HG02571 (cell line): ENCODE data around the gene CDH23.

ENCODE experiments used
- ATAC-seq: cut with Tn5 transposase; IDR thresholded peaks from one replicate; pipeline ENCODE4 v1.9.1; 2021; ENCODE audit warnings: mild to moderate bottlenecking, moderate library complexity; ENCODE audit not compliant: unreplicated experiment

Gene CDH23

GRCh38 chr10:71391701-71392100 is 5.0 kb upstream of the CDH23 start:
- no peak for ATAC-seq

GRCh38 chr10:71392292-71392691 is 4.4 kb upstream of the CDH23 start:
- no peak for ATAC-seq

GRCh38 chr10:71392791-71393781 is 3.6 kb upstream of the CDH23 start:
- ATAC-seq, result no peak

- ATAC-seq, result no peak
These were observed 2.8 kb upstream of the CDH23 start for GRCh38 chr10:71393841-71394475.

- ATAC-seq, result no peak
These were observed 1.7 kb upstream of the CDH23 start for GRCh38 chr10:71394926-71395562.

GRCh38 chr10:71395621-71396020 is 1.1 kb upstream of the CDH23 start:
- ATAC-seq, result no peak

- no peak for ATAC-seq
These were observed 523 bp upstream of the CDH23 start for GRCh38 chr10:71396084-71396710.

GRCh38 chr10:71397296-71398212 is 834 bp downstream of the CDH23 start:
- no peak for ATAC-seq

GRCh38 chr10:71398976-71399375 is 2.3 kb downstream of the CDH23 start:
- ATAC-seq, result no peak

GRCh38 chr10:71399946-71400345 is 3.2 kb downstream of the CDH23 start:
- ATAC-seq, result no peak

GRCh38 chr10:71401056-71401455 is 4.3 kb downstream of the CDH23 start:
- no peak for ATAC-seq

GRCh38 chr10:71402005-71402404 is 5.3 kb downstream of the CDH23 start:
- ATAC-seq, result no peak

- ATAC-seq, result no peak
These were observed 8.0 kb downstream of the CDH23 start for GRCh38 chr10:71404503-71405295.

GRCh38 chr10:71406878-71407277 is 10.2 kb downstream of the CDH23 start:
- no peak for ATAC-seq

GRCh38 chr10:71408436-71409225 is 11.9 kb downstream of the CDH23 start:
- ATAC-seq, result no peak

- ATAC-seq, result no peak
These were observed 12.9 kb downstream of the CDH23 start for GRCh38 chr10:71409516-71410104.

- no peak for ATAC-seq
These were observed 16.9 kb downstream of the CDH23 start for GRCh38 chr10:71413581-71413980.

GRCh38 chr10:71414359-71414758 is 17.6 kb downstream of the CDH23 start:
- ATAC-seq, result no peak
